Measurements from ENCODE around the gene SSC4D.

GRCh38 chr7:76352193-76352592 is 57.3 kb downstream of the SSC4D start:
- TF ChIP-seq BHLHE40 (IDR thresholded peaks at IDR 0.05; ENCODE audit: borderline replicate concordance) (no peak), CTBP1 (IDR thresholded peaks at IDR 0.05; ENCODE audit: borderline replicate concordance) (no peak), ELF4 (IDR thresholded peaks at IDR 0.05) (no peak), SUZ12 (IDR thresholded peaks at IDR 0.05) (no peak), ZNF384 (IDR thresholded peaks at IDR 0.05) (no peak), FOXA1 (IDR thresholded peaks at IDR 0.05) (no peak), PKNOX1 (IDR thresholded peaks at IDR 0.05) (no peak), FOXK2 (IDR thresholded peaks at IDR 0.05) (no peak), FOXM1 (IDR thresholded peaks at IDR 0.05; ENCODE audit: borderline replicate concordance) (no peak), HDGF (IDR thresholded peaks at IDR 0.05; ENCODE audit: borderline replicate concordance) (no peak), SP1 (IDR thresholded peaks at IDR 0.05) (no peak), TARDBP (IDR thresholded peaks at IDR 0.05) (no peak)

Measured in HEK293T (cell line).